Osteoblast (primary cell): Measurements from ENCODE around the gene PAX9. TPM values are rescaled to one million over a fixed set of nuclear protein-coding genes. Genes with fewer than 3 reads are reported as not detected.

Source experiments
- DNase-seq: peaks from one replicate; pipeline ENCODE4 v3.0.0; 2011; ENCODE audit warnings: low spot score, mixed read lengths; ENCODE audit not compliant: insufficient read length; ENCODE audit errors: missing footprints
- H2AFZ ChIP-seq: 2 replicates; pipeline ENCODE4 v1.6.0; 2011; ENCODE audit warnings: mild to moderate bottlenecking, low read length
- H3K27ac ChIP-seq: 2 replicates; pipeline ENCODE4 v1.5.1; 2011; ENCODE audit warnings: mild to moderate bottlenecking, low read depth, low read length, moderate library complexity
- H3K27me3 ChIP-seq: 2 replicates; pipeline ENCODE4 v1.6.0; 2012; ENCODE audit warnings: mild to moderate bottlenecking, control low read depth, inconsistent platforms, low read length, moderate library complexity; ENCODE audit not compliant: insufficient read depth
- H3K36me3 ChIP-seq: 2 replicates; pipeline ENCODE4 v1.5.1; 2011; ENCODE audit warnings: mild to moderate bottlenecking, low read length, control low read depth, moderate library complexity; ENCODE audit not compliant: insufficient read depth
- H3K4me1 ChIP-seq: 2 replicates; pipeline ENCODE4 v1.5.1; 2011; ENCODE audit warnings: mild to moderate bottlenecking, low read length, control low read depth, moderate library complexity; ENCODE audit not compliant: insufficient read depth
- H3K4me2 ChIP-seq: 2 replicates; pipeline ENCODE4 v1.6.0; 2011; ENCODE audit warnings: mild to moderate bottlenecking, low read length; ENCODE audit not compliant: insufficient read depth
- H3K4me3 ChIP-seq: fragments of 200-600 bp; sonication (generic); 3 replicates; pipeline ENCODE4 v1.5.1; 2012; ENCODE audit warnings: mild to moderate bottlenecking, low read length, inconsistent platforms; ENCODE audit not compliant: insufficient read depth
- H3K79me2 ChIP-seq: 2 replicates; pipeline ENCODE4 v1.6.0; 2012; ENCODE audit warnings: mild to moderate bottlenecking, low read length, control low read depth, inconsistent platforms; ENCODE audit not compliant: insufficient read depth
- H3K9me3 ChIP-seq: 2 replicates; pipeline ENCODE4 v1.5.1; 2011; ENCODE audit warnings: low read depth, low read length, control low read depth
- H4K20me1 ChIP-seq: 2 replicates; pipeline ENCODE4 v1.6.0; 2012; ENCODE audit warnings: mild to moderate bottlenecking, low read length, control low read depth; ENCODE audit not compliant: insufficient read depth
- total RNA-seq: library from RNA; depleted of rRNA; stranded (reverse); fragments of >200 nt; gene quantifications from 2 replicates; pipeline ENCODE4 v1.2.3, GENCODE V29; 2012
- TF ChIP-seq, protein P1 (sequence below): IDR thresholded peaks from 2 replicates; pipeline ENCODE4 v1.5.1; 2011; ENCODE audit warnings: mild to moderate bottlenecking, low read depth, low read length, moderate library complexity; ENCODE audit errors: extremely low read depth

Gene PAX9
- total RNA-seq, 1 donor: under 0.01 TPM

- H4K20me1 ChIP-seq: no peaks in the 10 kb centered on the region
Observed at GRCh38 chr14:36674659-36675058, 13.0 kb downstream of the PAX9 start.

GRCh38 chr14:36675581-36675980, 13.9 kb downstream of the PAX9 start:
- DNase-seq: no peak
- Histone ChIP-seq H4K20me1 (no peaks in the 10 kb centered on the region), H2AFZ (no peak overlapping the region), H3K36me3 (no peaks in the 10 kb centered on the region), H3K27me3 (no peaks in the 10 kb centered on the region), H3K4me2 (no peak overlapping the region), H3K9me3 (no peaks in the 10 kb centered on the region), H3K4me3 (no peak overlapping the region), H3K4me1 (no peaks in the 10 kb centered on the region), H3K27ac (no peak overlapping the region), H3K79me2 (no peaks in the 10 kb centered on the region)
- TF ChIP-seq, protein P1, sequence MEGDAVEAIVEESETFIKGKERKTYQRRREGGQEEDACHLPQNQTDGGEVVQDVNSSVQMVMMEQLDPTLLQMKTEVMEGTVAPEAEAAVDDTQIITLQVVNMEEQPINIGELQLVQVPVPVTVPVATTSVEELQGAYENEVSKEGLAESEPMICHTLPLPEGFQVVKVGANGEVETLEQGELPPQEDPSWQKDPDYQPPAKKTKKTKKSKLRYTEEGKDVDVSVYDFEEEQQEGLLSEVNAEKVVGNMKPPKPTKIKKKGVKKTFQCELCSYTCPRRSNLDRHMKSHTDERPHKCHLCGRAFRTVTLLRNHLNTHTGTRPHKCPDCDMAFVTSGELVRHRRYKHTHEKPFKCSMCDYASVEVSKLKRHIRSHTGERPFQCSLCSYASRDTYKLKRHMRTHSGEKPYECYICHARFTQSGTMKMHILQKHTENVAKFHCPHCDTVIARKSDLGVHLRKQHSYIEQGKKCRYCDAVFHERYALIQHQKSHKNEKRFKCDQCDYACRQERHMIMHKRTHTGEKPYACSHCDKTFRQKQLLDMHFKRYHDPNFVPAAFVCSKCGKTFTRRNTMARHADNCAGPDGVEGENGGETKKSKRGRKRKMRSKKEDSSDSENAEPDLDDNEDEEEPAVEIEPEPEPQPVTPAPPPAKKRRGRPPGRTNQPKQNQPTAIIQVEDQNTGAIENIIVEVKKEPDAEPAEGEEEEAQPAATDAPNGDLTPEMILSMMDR: no peak

More at GRCh38 chr14:36674659-36675058, 13.0 kb downstream of the PAX9 start:
- Histone ChIP-seq H2AFZ (no peak overlapping the region), H3K4me1 (no peaks in the 10 kb centered on the region), H3K9me3 (no peaks in the 10 kb centered on the region), H3K4me3 (no peak overlapping the region), H3K27ac (no peak overlapping the region), H3K79me2 (no peaks in the 10 kb centered on the region), H3K27me3 (no peaks in the 10 kb centered on the region), H3K36me3 (no peaks in the 10 kb centered on the region), H3K4me2 (no peak overlapping the region)
- no peak for DNase-seq
- TF ChIP-seq, protein P1: no peak

DNA sequence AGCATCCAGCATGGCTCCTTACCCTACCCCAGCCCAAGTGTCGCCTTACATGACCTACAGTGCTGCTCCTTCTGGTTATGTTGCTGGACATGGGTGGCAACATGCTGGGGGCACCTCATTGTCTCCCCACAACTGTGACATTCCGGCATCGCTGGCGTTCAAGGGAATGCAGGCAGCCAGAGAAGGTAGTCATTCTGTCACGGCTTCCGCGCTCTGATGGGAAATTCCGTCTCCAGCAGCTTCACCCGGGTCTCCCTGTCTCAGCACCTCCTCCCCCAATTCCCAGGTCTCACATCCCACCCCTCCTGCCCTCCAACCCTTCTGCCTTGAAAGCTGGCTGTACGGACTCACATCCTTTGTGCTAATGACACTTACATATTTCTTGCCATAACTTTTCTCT, 14.6 kb downstream of the PAX9 start:
- Histone ChIP-seq H3K79me2 (no peaks in the 10 kb centered on the region), H3K36me3 (no peaks in the 10 kb centered on the region), H3K4me3 (no peak overlapping the region), H3K9me3 (no peaks in the 10 kb centered on the region), H3K27me3 (no peaks in the 10 kb centered on the region), H4K20me1 (no peaks in the 10 kb centered on the region), H3K4me2 (no peak overlapping the region), H3K27ac (no peak overlapping the region), H3K4me1 (no peaks in the 10 kb centered on the region), H2AFZ (no peak overlapping the region)
- TF ChIP-seq, protein P1: no peak
- DNase-seq: peak; percentile 53

- H2AFZ ChIP-seq: no peak overlapping the region
- H3K27ac ChIP-seq: no peak overlapping the region
- H3K4me2 ChIP-seq: no peak overlapping the region
- TF ChIP-seq, protein P1: no peak
- H3K79me2 ChIP-seq: no peaks in the 10 kb centered on the region
- H3K4me1 ChIP-seq: no peaks in the 10 kb centered on the region
- H4K20me1 ChIP-seq: no peaks in the 10 kb centered on the region
- no peaks in the 10 kb centered on the region for H3K27me3 ChIP-seq
- H3K36me3 ChIP-seq: no peaks in the 10 kb centered on the region
- H3K9me3 ChIP-seq: no peaks in the 10 kb centered on the region
- DNase-seq: no peak
- H3K4me3 ChIP-seq: no peak overlapping the region
Observed at GRCh38 chr14:36682338-36682737, 20.7 kb downstream of the PAX9 start.
